Panc1 (cell line): Measurements from ENCODE around the gene TSC22D3. TPM values are rescaled to one million over a fixed set of nuclear protein-coding genes. Genes with fewer than 3 reads are reported as not detected.

Experiments
- ATAC-seq: fragments of 200-7000 bp; cut with Tn5 transposase; 2 replicates; pipeline ENCODE4 v1.9.1; 2020; ENCODE audit warnings: mild to moderate bottlenecking, moderate library complexity
- BruUV-seq: library from RNA; stranded (reverse); fragments of 400-500 nt; replicated peaks from 2 replicates; lab custom pipeline; 2021; lab: Mats Ljungman, UMichigan
- CTCF ChIA-PET: fragments of 300-600 bp; sonication (Branson Sonifier 250); formaldehyde crosslinking; loops from one replicate; lab custom pipeline; 2022; ENCODE audit warnings: antibody characterized with exemption; lab: Charles Lee
- POLR2A ChIA-PET: fragments of 300-600 bp; sonication (Branson Sonifier 250); formaldehyde crosslinking; loops from one replicate; lab custom pipeline; 2022; ENCODE audit warnings: antibody characterized with exemption; lab: Charles Lee
- DNase-seq: peaks from one replicate; pipeline ENCODE4 v3.0.0-alpha.2; 2010; ENCODE audit warnings: low read depth, low spot score
- H3K27ac ChIP-seq: 2 replicates; pipeline ENCODE4 v1.5.1; 2011; ENCODE audit warnings: mild to moderate bottlenecking, low read length, inconsistent platforms
- H3K27me3 ChIP-seq: fragments of 200-500 bp; sonication (Bioruptor generic); 2 replicates; pipeline ENCODE4 v1.6.0; 2014; ENCODE audit warnings: low read length, inconsistent platforms; ENCODE audit not compliant: control insufficient read depth, insufficient read depth
- H3K36me3 ChIP-seq: fragments of 200-500 bp; sonication (Bioruptor generic); 2 replicates; pipeline ENCODE4 v1.5.1; 2014; ENCODE audit warnings: inconsistent platforms, mild to moderate bottlenecking, low read length, moderate library complexity; ENCODE audit not compliant: control insufficient read depth, insufficient read depth
- H3K4me1 ChIP-seq: 2 replicates; pipeline ENCODE4 v1.5.1; 2011; ENCODE audit warnings: inconsistent platforms, mild to moderate bottlenecking, low read length, moderate library complexity; ENCODE audit not compliant: control insufficient read depth, insufficient read depth
- H3K4me3 ChIP-seq, 2 experiments: 2 replicates each; pipeline ENCODE4 v1.5.1; 2011 to 2012; ENCODE audit warnings: low read depth in 2 of 2, low read length in 2 of 2, mild to moderate bottlenecking in 2 of 2, inconsistent platforms in 1 of 2, moderate library complexity in 1 of 2
- H3K9me3 ChIP-seq: fragments of 200-500 bp; sonication (Bioruptor generic); 2 replicates; pipeline ENCODE4 v1.5.1; 2014; ENCODE audit warnings: low read depth, mild to moderate bottlenecking, inconsistent platforms, low read length, moderate library complexity; ENCODE audit not compliant: control insufficient read depth, insufficient read depth
- POLR2AphosphoS5 ChIP-seq: IDR thresholded peaks from 2 replicates; pipeline ENCODE4 v1.6.1; 2012; ENCODE audit warnings: mild to moderate bottlenecking, low read depth, low read length, moderate library complexity
- SIN3A ChIP-seq: IDR thresholded peaks from 2 replicates; pipeline ENCODE4 v1.6.1; 2012; ENCODE audit warnings: low read depth, mild to moderate bottlenecking, low read length, moderate library complexity, borderline replicate concordance; ENCODE audit not compliant: insufficient read depth
- TCF7L2 ChIP-seq: IDR thresholded peaks from 2 replicates; pipeline ENCODE4 v1.6.1; 2011; ENCODE audit warnings: mild to moderate bottlenecking, low read depth, low read length, inconsistent platforms
- in situ Hi-C: cut with HindIII; loops from 2 replicates; pipeline ENCODE4 v1.10.0; 2016; ENCODE audit warnings: low sequenced_read_pairs, low pct_unique_long_range_greater_than_20kb
- intact Hi-C: fragments of 100-400 bp; cut with micrococcal nuclease; formaldehyde crosslinking; loops from one replicate; pipeline ENCODE4 v1.10.0; 2022; ENCODE audit not compliant: unreplicated experiment
- total RNA-seq: library from RNA; stranded (reverse); gene quantifications from one replicate; pipeline ENCODE4 v1.2.1, GENCODE V29; 2021; ENCODE audit not compliant: unreplicated experiment
- TF ChIP-seq, protein P1 (sequence below), 2 experiments: IDR thresholded peaks; 2 replicates each; pipeline ENCODE4 v1.6.1; 2011 to 2012; ENCODE audit warnings: low read depth in 2 of 2, control low read depth in 1 of 2, low read length in 1 of 2, mild to moderate bottlenecking in 1 of 2, moderate library complexity in 1 of 2; ENCODE audit not compliant: insufficient read depth in 1 of 2
- TF ChIP-seq, protein P2 (sequence below): fragments of 450-650 bp; IDR thresholded peaks from 2 replicates; pipeline ENCODE4 v1.5.1; 2017; ENCODE audit warnings: mild to moderate bottlenecking

Gene TSC22D3
- total RNA-seq, 1 experiment from 2014 or later = 7.2 TPM

DNA sequence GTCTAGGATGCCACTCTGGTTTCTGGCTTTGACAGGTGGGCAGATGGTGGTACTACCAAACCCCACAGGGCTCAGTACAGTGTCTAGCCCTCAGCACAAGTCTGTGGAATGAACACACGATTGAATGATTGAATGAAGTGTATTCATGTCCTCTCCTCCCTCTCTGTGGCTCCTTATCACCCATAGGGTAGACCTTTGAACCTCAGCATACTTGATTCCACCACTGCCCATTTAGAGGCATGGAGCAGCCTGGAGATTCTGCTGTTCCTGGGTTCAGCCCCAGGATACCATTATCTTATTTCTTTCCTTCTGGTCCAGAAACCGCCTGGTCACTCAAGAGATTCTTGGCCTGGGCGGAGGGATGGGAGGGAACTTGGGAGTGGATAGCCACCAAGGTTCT is 93.3 kb downstream of the TSC22D3 start:
- POLR2A ChIA-PET = no interaction called here
- TF ChIP-seq SIN3A = no peak
- TF ChIP-seq, protein P1, sequence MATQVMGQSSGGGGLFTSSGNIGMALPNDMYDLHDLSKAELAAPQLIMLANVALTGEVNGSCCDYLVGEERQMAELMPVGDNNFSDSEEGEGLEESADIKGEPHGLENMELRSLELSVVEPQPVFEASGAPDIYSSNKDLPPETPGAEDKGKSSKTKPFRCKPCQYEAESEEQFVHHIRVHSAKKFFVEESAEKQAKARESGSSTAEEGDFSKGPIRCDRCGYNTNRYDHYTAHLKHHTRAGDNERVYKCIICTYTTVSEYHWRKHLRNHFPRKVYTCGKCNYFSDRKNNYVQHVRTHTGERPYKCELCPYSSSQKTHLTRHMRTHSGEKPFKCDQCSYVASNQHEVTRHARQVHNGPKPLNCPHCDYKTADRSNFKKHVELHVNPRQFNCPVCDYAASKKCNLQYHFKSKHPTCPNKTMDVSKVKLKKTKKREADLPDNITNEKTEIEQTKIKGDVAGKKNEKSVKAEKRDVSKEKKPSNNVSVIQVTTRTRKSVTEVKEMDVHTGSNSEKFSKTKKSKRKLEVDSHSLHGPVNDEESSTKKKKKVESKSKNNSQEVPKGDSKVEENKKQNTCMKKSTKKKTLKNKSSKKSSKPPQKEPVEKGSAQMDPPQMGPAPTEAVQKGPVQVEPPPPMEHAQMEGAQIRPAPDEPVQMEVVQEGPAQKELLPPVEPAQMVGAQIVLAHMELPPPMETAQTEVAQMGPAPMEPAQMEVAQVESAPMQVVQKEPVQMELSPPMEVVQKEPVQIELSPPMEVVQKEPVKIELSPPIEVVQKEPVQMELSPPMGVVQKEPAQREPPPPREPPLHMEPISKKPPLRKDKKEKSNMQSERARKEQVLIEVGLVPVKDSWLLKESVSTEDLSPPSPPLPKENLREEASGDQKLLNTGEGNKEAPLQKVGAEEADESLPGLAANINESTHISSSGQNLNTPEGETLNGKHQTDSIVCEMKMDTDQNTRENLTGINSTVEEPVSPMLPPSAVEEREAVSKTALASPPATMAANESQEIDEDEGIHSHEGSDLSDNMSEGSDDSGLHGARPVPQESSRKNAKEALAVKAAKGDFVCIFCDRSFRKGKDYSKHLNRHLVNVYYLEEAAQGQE (IDR thresholded peaks at IDR 0.05; ENCODE audit: insufficient read depth in 1 of 2, low read depth in 2 of 2, low read length in 1 of 2) = no peak
- no peak for TF ChIP-seq POLR2AphosphoS5
- TF ChIP-seq, protein P2, sequence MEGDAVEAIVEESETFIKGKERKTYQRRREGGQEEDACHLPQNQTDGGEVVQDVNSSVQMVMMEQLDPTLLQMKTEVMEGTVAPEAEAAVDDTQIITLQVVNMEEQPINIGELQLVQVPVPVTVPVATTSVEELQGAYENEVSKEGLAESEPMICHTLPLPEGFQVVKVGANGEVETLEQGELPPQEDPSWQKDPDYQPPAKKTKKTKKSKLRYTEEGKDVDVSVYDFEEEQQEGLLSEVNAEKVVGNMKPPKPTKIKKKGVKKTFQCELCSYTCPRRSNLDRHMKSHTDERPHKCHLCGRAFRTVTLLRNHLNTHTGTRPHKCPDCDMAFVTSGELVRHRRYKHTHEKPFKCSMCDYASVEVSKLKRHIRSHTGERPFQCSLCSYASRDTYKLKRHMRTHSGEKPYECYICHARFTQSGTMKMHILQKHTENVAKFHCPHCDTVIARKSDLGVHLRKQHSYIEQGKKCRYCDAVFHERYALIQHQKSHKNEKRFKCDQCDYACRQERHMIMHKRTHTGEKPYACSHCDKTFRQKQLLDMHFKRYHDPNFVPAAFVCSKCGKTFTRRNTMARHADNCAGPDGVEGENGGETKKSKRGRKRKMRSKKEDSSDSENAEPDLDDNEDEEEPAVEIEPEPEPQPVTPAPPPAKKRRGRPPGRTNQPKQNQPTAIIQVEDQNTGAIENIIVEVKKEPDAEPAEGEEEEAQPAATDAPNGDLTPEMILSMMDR = no peak
- TF ChIP-seq TCF7L2 = no peak
- DNase-seq = no peak
- no peaks in the 10 kb centered on the region for H3K36me3 ChIP-seq
- intact Hi-C loops (no loop called here), in situ Hi-C loops (no loop called here)
- no TSS peak for BruUV-seq
- no peaks in the 10 kb centered on the region for H3K9me3 ChIP-seq
- H3K4me3 ChIP-seq = no peak overlapping the region
- no peak for ATAC-seq
- H3K27me3 ChIP-seq = 0 out of 2 replicates have a peak, but pooled peaks cover 2% of the 10 kb centered on the region
- peaks cover 2% of the 10 kb centered on the region for H3K4me1 ChIP-seq
- H3K27ac ChIP-seq = no peak overlapping the region
- CTCF ChIA-PET = interaction anchor here (0.6 kb wide), 1 partner anchor 384 kb away, joined by 3 read pairs; no protein-coding TSS in a partner anchor

GRCh38 chrX:107678957-107679740 is 96.4 kb downstream of the TSC22D3 start:
- no peaks in the 10 kb centered on the region for H3K36me3 ChIP-seq
- in situ Hi-C loops (no loop called here), intact Hi-C loops (loop anchor here (5.0 kb wide), 1 partner anchor 98 kb away; the partner anchor contains the start of genes NCBP2L and TSC22D3)
- peaks cover 21% of the 10 kb centered on the region for H3K4me1 ChIP-seq
- ChIA-PET POLR2A (no interaction called here), CTCF (interaction anchor here (0.7 kb wide), 1 partner anchor 212 kb away, joined by 3 read pairs; no protein-coding TSS in a partner anchor)
- no peak for ATAC-seq
- 0 out of 2 replicates have a peak, but pooled peaks cover 2% of the 10 kb centered on the region for H3K27me3 ChIP-seq
- H3K4me3 ChIP-seq = no peak overlapping the region
- no TSS peak for BruUV-seq
- DNase-seq = no peak
- H3K27ac ChIP-seq = no peak overlapping the region
- no peaks in the 10 kb centered on the region for H3K9me3 ChIP-seq
- TF ChIP-seq, protein P1 (IDR thresholded peaks at IDR 0.05; ENCODE audit: insufficient read depth in 1 of 2, low read depth in 2 of 2, low read length in 1 of 2) = no peak
- TF ChIP-seq, protein P2 = no peak
- TF ChIP-seq POLR2AphosphoS5 (no peak), SIN3A (no peak), TCF7L2 (no peak)
